Right lobe of liver (tissue), 4 donors: ENCODE data around the gene APCDD1L.

Experiments used
- CTCF ChIP-seq, 4 donors: fragments of 200-600 bp in 3 of 4; fragments of 450-650 bp in 1 of 4; IDR thresholded peaks; one replicate each; pipeline versions ENCODE4 v1.5.1 to v1.8.0; 2016 to 2022; ENCODE audit warnings: antibody characterized with exemption in 4 of 4, mild to moderate bottlenecking in 2 of 4
- POLR2A ChIP-seq: fragments of 450-650 bp; IDR thresholded peaks from one replicate; pipeline ENCODE4 v1.6.1; 2017; ENCODE audit warnings: antibody characterized with exemption, mild to moderate bottlenecking
- donor health status: DM: no; HTN: no; CAD: no.
- donor health status: DM: no; HTN: no; CAD: no.
- donor health status: DM: no; HTN: yes; CAD: no.

GRCh38 chr20:58463256-58463655 is 51.9 kb downstream of the APCDD1L start:
- no peak for TF ChIP-seq CTCF (IDR thresholded peaks at IDR 0.05)
- no peak for TF ChIP-seq POLR2A
